Activated T-cell treated with anti-CD3 and anti-CD28 coated beads for 4 hours (primary cell): ENCODE measurements around the gene MBD3.

Experiments used
- DNase-seq: peaks from one replicate; pipeline ENCODE4 v3.0.0-alpha.2; 2020

The MBD3 gene

GRCh38 chr19:1618157-1619093 lies 25.8 kb upstream of the MBD3 start:
- no peak for DNase-seq

GRCh38 chr19:1616875-1617274 lies 24.2 kb upstream of the MBD3 start:
- DNase-seq, result no peak

GRCh38 chr19:1616396-1616795 lies 23.7 kb upstream of the MBD3 start:
- no peak for DNase-seq

- no peak for DNase-seq
Observed at GRCh38 chr19:1615156-1615765, 22.6 kb upstream of the MBD3 start.

GRCh38 chr19:1613808-1614570 lies 21.3 kb upstream of the MBD3 start:
- no peak for DNase-seq

- DNase-seq, result no peak
Observed at GRCh38 chr19:1613146-1613545, 20.5 kb upstream of the MBD3 start.

- no peak for DNase-seq
Observed at GRCh38 chr19:1612114-1613086, 19.7 kb upstream of the MBD3 start.

- no peak for DNase-seq
Observed at GRCh38 chr19:1611353-1611752, 18.7 kb upstream of the MBD3 start.

GRCh38 chr19:1610579-1610978 lies 17.9 kb upstream of the MBD3 start:
- no peak for DNase-seq

GRCh38 chr19:1609680-1610474 lies 17.2 kb upstream of the MBD3 start:
- no peak for DNase-seq

- DNase-seq, result no peak
Observed at GRCh38 chr19:1609103-1609396, 16.4 kb upstream of the MBD3 start.

GRCh38 chr19:1608359-1609102 lies 15.9 kb upstream of the MBD3 start:
- no peak for DNase-seq

- DNase-seq, result no peak
Observed at GRCh38 chr19:1606138-1606651, 13.5 kb upstream of the MBD3 start.

- peak; percentile 85 for DNase-seq
Observed at GRCh38 chr19:1605236-1606137, 12.8 kb upstream of the MBD3 start, which contains the start of gene UQCR11. Gene UQCR11, minus strand, starts transcription at chr19:1605462. Its CDS starts 53 bp downstream, at chr19:1605409.

GRCh38 chr19:1602091-1602707 lies 9.5 kb upstream of the MBD3 start:
- no peak for DNase-seq

GRCh38 chr19:1601613-1602064 lies 9.0 kb upstream of the MBD3 start:
- DNase-seq, result no peak

GRCh38 chr19:1599460-1599846 lies 6.8 kb upstream of the MBD3 start:
- no peak for DNase-seq

GRCh38 chr19:1598777-1599459 lies 6.3 kb upstream of the MBD3 start:
- DNase-seq, result no peak

GRCh38 chr19:1593501-1593772 lies 772 bp upstream of the MBD3 start:
- no peak for DNase-seq
